Heart left ventricle (tissue), 16 donors: ENCODE data around the gene SEC14L2. TPM values are rescaled to one million over a fixed set of nuclear protein-coding genes. Genes with fewer than 3 reads are reported as not detected.
"Not testable (repeated sequence)": the region's sequence is repeated elsewhere in the genome, so short reads cannot be mapped to it uniquely, and the experiment has no call there.

Experiments used
- ATAC-seq, 4 donors: fragments of 200-7000 bp; cut with Tn5 transposase; one replicate each; pipeline ENCODE4 v1.9.1; 2020 to 2022; ENCODE audit warnings: moderate library complexity in 4 of 4, mild to moderate bottlenecking in 3 of 4, moderate number of reproducible peaks in 1 of 4
- DNase-seq, 5 donors: peaks; one replicate each; pipeline ENCODE4 v3.0.0-alpha.2; 2020
- H3K27ac ChIP-seq, 12 donors: fragments of 200-600 bp; sonication (generic) in 4 of 12; one replicate each; pipeline versions ENCODE4 v1.5.0 to v1.8.0; 2016 to 2022; ENCODE audit warnings: mild to moderate bottlenecking in 2 of 12
- H3K27me3 ChIP-seq, 9 donors: fragments of 200-600 bp; sonication (generic) in 2 of 9; one replicate each; pipeline versions ENCODE4 v1.5.1 to v1.8.0; 2016 to 2022; ENCODE audit warnings: mild to moderate bottlenecking in 3 of 9
- H3K36me3 ChIP-seq, 9 donors: fragments of 200-600 bp; sonication (generic) in 2 of 9; one replicate each; pipeline versions ENCODE4 v1.5.0 to v1.8.0; 2018 to 2022; ENCODE audit warnings: mild to moderate bottlenecking in 2 of 9
- H3K4me1 ChIP-seq, 12 donors: fragments of 200-600 bp; sonication (generic) in 4 of 12; one replicate each; pipeline versions ENCODE4 v1.5.0 to v1.8.0; 2016 to 2022; ENCODE audit warnings: mild to moderate bottlenecking in 3 of 12
- H3K4me3 ChIP-seq, 12 donors: fragments of 200-600 bp; sonication (generic) in 4 of 12; one replicate each; pipeline versions ENCODE4 v1.5.0 to v1.8.0; 2017 to 2022; ENCODE audit warnings: mild to moderate bottlenecking in 9 of 12, moderate library complexity in 4 of 12
- H3K9me3 ChIP-seq, 12 donors: fragments of 200-600 bp; sonication (generic) in 4 of 12; one replicate each; pipeline versions ENCODE4 v1.5.0 to v1.8.0; 2016 to 2022; ENCODE audit warnings: mild to moderate bottlenecking in 1 of 12
- POLR2A ChIP-seq, 2 donors: fragments of 450-650 bp; IDR thresholded peaks; one replicate each; pipeline ENCODE4 v1.6.1; 2017; ENCODE audit warnings: antibody characterized with exemption in 2 of 2, mild to moderate bottlenecking in 2 of 2, moderate library complexity in 2 of 2
- WGBS, 4 donors: extraction: QIAGEN DNeasy Blood & Tissue Kit in 2 of 4; methylation state at CpG; one replicate each; pipeline versions ENCODE4 v1.1.5 to v1.1.7; 2013 to 2018; 5-methylcytosine and 5-hydroxymethylcytosine counted together
- intact Hi-C, 10 donors: fragments of 100-400 bp; cut with DNase I; formaldehyde crosslinking; loops; one replicate each; pipeline versions ENCODE4 v1.11.1 to v1.14.2; 2022
- polyA plus RNA-seq, 2 donors: library from polyadenylated mRNA; stranded (reverse); fragments of 200-250 nt; gene quantifications; one replicate each; pipeline ENCODE4 v1.2.3, GENCODE V29; 2013
- total RNA-seq, 9 donors: library from RNA; depleted of rRNA in 2 of 9; stranded (reverse); fragments of >200 nt in 2 of 9; fragmentation: NEBNext Ultra II Directional in 3 of 9; extraction: Animal tissue kit (Norgen Biotek cat#: 25700) in 3 of 9; gene quantifications; one replicate each; pipeline versions ENCODE4 v1.1.0 to v1.2.4, GENCODE V29; 2016 to 2023
- TF ChIP-seq, protein P1 (sequence below), 12 donors: fragments of 200-600 bp; sonication (generic) in 4 of 12; IDR thresholded peaks; one replicate each; pipeline versions ENCODE4 v1.5.0 to v1.8.0; 2018 to 2022; ENCODE audit warnings: antibody characterized with exemption in 12 of 12, mild to moderate bottlenecking in 5 of 12
- donor health status: ischemic (EF 13 %, LVEDD 7.1; RV severe dilation, severe dysfunction).
- donor health status: healthy with polysubstance abuse.
- donor health status: DM: no; HTN: yes; CAD: no.
- donor health status: DM: no; HTN: no; CAD: no.
- donor health status: ischemic (EF 25% LVEDD 6.9; RV normal size, moderate dysfunction).
- donor health status: ischemic (EF 25% LVEDD 5.7; RV mildly dilated, moderate dysfunction).
- donor health status: healthy.
- donor health status: DM: yes; HTN: yes; CAD: no.
- donor health status: ischemic (EF 35%, LVEDD 5.7; RV mildly dilated, moderate dysfunction).
- donor health status: nonischemic (EF 11% LVEDD 7.7; RV severe dilation, severe dysfunction).
- donor health status: DM: yes; HTN: yes; CAD: no.
- donor health status: PGD.
- donor health status: ischemic (EF 29% LVEDD 5.4; RV normal size, mild dysfunction).
- donor health status: nonischemic (EF 23%, LVEDD 6.1; RV moderate dilation, normal function).

The SEC14L2 gene
- total and polyA plus RNA-seq, 11 donors: 0.30 to 11.2 (median 1.6) TPM

GRCh38 chr22:30459181-30460052 lies 62.6 kb downstream of the SEC14L2 start:
- Histone ChIP-seq H3K9me3 (no peaks in the 10 kb centered on the region), H3K4me1 (no peaks in the 10 kb centered on the region), H3K4me3 (no peak overlapping the region), H3K27me3 (peaks cover 0 to 6% (median 0%) of the 10 kb centered on the region in 9 donors), H3K36me3 (no peaks in the 10 kb centered on the region), H3K27ac (no peak overlapping the region)
- ATAC-seq: no peak
- intact Hi-C loops: no loop called here
- TF ChIP-seq, protein P1, sequence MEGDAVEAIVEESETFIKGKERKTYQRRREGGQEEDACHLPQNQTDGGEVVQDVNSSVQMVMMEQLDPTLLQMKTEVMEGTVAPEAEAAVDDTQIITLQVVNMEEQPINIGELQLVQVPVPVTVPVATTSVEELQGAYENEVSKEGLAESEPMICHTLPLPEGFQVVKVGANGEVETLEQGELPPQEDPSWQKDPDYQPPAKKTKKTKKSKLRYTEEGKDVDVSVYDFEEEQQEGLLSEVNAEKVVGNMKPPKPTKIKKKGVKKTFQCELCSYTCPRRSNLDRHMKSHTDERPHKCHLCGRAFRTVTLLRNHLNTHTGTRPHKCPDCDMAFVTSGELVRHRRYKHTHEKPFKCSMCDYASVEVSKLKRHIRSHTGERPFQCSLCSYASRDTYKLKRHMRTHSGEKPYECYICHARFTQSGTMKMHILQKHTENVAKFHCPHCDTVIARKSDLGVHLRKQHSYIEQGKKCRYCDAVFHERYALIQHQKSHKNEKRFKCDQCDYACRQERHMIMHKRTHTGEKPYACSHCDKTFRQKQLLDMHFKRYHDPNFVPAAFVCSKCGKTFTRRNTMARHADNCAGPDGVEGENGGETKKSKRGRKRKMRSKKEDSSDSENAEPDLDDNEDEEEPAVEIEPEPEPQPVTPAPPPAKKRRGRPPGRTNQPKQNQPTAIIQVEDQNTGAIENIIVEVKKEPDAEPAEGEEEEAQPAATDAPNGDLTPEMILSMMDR (IDR thresholded peaks at IDR 0.05): no peak
- TF ChIP-seq POLR2A (IDR thresholded peaks at IDR 0.05): no peak
- no peak for DNase-seq
- 36 to 74% (median 59%) methylated on average over 4 of the region's 4 CpGs for WGBS, 4 donors

DNA sequence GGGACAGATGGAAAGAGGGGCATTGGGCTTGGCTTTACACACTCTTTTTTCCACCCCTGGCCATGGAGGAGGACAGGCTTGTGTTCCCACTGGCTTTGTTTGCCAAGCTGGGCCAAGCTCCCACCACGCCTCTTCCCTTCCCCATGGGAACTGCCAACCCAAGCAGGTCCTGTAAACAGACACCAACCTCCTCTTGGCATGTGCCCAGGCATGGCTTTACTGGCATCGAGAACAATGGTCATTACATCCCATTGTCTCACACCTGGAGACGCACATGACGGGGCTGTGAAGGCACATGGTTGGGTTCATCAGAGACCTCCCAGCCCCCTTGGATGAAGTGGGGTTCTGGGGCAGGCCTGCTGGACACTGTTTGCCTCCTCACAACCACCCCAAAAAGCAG lies 63.3 kb downstream of the SEC14L2 start:
- DNase-seq (no peak), ATAC-seq (no peak)
- H3K27ac ChIP-seq: no peak overlapping the region
- 64 to 91% (median 85%) methylated on average over 2 to 4 of the region's 4 CpGs for WGBS, 4 donors
- peaks cover 0 to 6% (median 0%) of the 10 kb centered on the region in 9 donors for H3K27me3 ChIP-seq
- intact Hi-C loops: no loop called here
- H3K4me3 ChIP-seq: no peak overlapping the region
- TF ChIP-seq, protein P1 (IDR thresholded peaks at IDR 0.05): no peak
- TF ChIP-seq POLR2A (IDR thresholded peaks at IDR 0.05): no peak
- no peaks in the 10 kb centered on the region for H3K9me3 ChIP-seq
- H3K36me3 ChIP-seq: no peaks in the 10 kb centered on the region
- no peaks in the 10 kb centered on the region for H3K4me1 ChIP-seq

DNA sequence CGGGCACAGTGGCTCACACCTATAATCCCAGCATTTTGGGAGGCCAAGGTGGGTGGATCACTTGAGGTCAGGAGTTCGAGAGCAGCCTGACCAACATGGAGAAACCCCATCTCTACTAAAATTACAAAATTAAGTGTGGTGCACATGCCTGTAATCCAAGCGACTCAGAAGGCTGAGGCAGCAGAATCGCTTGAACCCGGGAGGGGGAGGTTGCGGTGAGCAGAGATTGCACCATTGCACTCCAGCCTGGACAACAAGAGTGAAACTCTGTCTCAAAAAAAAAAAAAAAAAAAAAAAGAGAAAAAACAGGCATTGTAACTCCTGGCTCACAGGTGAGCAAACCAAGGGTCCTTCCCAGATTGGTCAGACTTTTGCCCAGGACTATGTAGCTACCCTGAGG lies 63.7 kb downstream of the SEC14L2 start:
- H3K4me3 ChIP-seq, intact Hi-C loops, DNase-seq, H3K9me3 ChIP-seq, H3K27ac ChIP-seq, ATAC-seq, H3K4me1 ChIP-seq, H3K36me3 ChIP-seq, H3K27me3 ChIP-seq: not testable (repeated sequence)
- WGBS, 4 donors: 83 to 90% (median 84%) methylated on average over 6 of the region's 6 CpGs

DNA sequence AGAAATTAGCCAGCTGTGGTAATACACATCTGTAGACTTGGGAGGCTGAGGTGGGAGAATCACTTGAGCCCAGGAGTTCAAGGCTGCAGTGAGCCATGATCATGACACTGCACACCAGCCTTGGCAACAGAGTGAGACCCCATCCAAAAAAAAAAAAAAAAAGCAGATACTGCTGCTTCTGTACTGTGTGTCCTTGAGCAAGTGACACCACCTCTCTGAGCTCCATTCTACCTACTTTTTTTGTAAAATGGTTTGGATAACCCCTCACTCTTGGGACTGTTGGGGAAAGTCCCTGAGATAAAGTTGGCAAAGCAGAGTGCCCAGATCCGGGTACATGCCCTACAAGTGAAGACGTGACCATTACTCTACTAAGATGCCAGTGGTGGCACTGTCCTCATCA lies 72.3 kb downstream of the SEC14L2 start:
- no peak for DNase-seq
- intact Hi-C loops: no loop called here
- 31 to 74% (median 39%) methylated on average over 2 of the region's 2 CpGs for WGBS, 4 donors
- Histone ChIP-seq H3K27me3 (peaks cover 0 to 26% (median 7%) of the 10 kb centered on the region in 9 donors), H3K4me1 (no peaks in the 10 kb centered on the region), H3K36me3 (no peaks in the 10 kb centered on the region), H3K4me3 (no peak overlapping the region), H3K9me3 (no peaks in the 10 kb centered on the region), H3K27ac (no peak overlapping the region)
- ATAC-seq: no peak
- TF ChIP-seq POLR2A (IDR thresholded peaks at IDR 0.05): no peak
- TF ChIP-seq, protein P1 (IDR thresholded peaks at IDR 0.05): no peak
